HG03064 (cell line): ENCODE data around the gene PRKCSH.
"Not testable (repeated sequence)": the region's sequence is repeated elsewhere in the genome, so short reads cannot be mapped to it uniquely, and the experiment has no call there.

Source experiments
- ATAC-seq: cut with Tn5 transposase; IDR thresholded peaks from one replicate; pipeline ENCODE4 v1.9.1; 2021; ENCODE audit warnings: low read depth; ENCODE audit not compliant: unreplicated experiment

Gene PRKCSH

DNA sequence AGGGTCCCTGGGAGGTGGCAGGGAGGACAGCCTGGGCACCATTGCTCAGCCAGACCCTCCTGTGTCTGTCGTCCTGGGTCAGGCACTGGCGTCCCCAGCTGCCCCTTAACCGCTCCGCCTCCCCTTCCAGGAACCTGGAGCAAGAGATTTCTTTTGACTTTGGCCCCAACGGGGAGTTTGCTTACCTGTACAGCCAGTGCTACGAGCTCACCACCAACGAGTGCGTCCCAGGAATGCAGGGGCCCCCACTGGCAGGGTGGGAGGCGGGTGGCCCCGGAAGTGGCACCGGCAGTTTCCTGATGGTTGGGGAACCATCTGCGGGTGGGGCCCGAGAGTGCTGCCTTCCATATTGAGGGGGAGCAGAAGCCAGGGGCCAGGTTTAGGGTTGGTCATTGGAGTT is 13.0 kb downstream of the PRKCSH start:
- no peak for ATAC-seq

- no peak for ATAC-seq
These were observed 13.6 kb downstream of the PRKCSH start for GRCh38 chr19:11448923-11449554.

DNA sequence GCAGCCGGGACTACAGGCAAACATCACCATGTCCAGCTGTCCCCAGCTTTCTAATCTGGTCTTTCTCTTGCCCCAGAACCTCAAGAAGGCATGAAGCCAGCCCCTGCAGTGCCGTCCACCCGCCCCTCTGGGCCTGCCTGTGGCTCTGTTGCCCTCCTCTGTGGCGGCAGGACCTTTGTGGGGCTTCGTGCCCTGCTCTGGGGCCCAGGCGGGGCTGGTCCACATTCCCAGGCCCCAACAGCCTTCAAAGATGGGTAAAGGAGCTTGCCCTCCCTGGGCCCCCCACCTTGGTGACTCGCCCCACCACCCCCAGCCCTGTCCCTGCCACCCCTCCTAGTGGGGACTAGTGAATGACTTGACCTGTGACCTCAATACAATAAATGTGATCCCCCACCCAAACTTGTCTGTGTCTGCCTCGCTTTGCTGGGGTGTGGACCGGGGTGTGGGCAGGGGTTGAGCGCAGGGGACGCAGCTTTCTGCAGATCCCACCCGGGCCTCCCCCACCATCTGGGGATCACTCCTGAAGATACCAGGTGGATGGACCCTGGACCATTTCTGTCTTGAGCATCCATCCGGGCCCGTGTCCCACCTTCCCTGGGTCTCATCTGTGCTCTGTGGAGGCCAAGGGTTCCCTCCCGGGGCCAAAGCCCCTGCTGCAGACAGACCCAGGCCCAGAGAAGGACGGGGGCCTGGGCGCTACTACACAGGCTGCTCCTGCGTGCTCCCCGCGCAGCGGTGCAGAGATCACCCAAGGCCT is 15.3 kb downstream of the PRKCSH start:
- ATAC-seq: no peak

- no peak for ATAC-seq
These were observed 16.0 kb downstream of the PRKCSH start for GRCh38 chr19:11451327-11451870.

- ATAC-seq: no peak
These were observed 16.6 kb downstream of the PRKCSH start for GRCh38 chr19:11451871-11452619.

GRCh38 chr19:11452620-11453310 is 17.3 kb downstream of the PRKCSH start:
- no peak for ATAC-seq

DNA sequence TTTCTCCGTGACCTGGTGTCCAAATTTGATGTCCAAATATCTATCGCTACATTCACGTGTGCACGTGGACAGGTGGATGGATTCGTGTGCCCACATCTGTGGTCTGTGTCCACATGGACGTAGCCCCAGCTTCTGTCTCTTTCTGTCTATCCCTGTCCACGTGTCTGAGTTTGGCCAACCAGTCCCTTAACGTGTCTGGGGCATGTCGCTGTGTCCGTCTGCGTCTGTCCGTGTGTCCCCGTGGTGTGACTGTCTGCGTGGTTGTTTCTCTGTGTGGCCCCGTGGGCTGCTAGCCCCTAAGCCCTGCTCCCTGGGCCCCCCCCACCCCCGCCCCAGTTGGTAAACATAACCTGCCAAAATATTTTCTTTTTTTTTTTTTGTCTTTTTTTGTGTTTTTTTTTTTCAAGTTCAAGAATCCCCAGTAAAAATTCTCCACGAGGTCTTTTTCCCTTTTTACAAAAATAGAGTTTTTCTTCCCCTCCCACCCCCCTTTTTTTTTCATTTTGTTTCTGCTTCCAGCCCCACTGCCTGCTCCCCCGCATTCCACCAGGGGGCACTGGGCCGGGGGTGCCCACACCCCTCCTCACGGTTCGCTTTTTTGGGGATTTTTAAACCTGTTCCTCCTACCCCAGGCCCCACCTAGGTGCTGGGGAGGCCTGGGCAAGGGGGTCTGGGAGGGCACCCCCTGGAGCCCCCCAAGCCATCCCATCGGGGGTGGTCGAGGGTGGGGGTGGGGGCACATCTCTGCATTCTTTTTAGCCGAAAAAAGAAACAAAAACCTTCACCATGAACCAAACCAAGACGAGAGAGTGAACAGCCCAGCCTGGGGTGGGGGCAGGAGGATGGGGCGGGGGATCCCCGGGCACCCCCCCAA is 18.3 kb downstream of the PRKCSH start:
- no peak for ATAC-seq

DNA sequence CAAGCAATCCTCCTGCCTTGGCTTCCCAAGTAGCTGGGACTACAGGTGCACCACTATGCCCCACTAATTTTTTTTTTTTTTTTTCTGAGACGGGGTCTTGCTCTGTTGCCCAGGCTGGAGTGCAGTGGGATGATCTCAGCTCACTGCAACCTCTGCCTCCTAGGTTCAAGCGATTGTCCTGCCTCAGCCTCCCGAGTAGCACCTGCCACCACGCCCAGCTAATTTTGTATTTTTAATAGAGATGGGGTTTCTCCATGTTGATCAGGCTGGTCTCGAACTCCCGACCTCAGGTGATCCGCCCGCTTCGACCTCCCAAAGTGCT is 19.8 kb downstream of the PRKCSH start:
- ATAC-seq: not testable (repeated sequence)

- no peak for ATAC-seq
These were observed 21.2 kb downstream of the PRKCSH start for GRCh38 chr19:11456659-11457058.

GRCh38 chr19:11457115-11457514 is 21.7 kb downstream of the PRKCSH start:
- no peak for ATAC-seq

- no peak for ATAC-seq
These were observed 22.4 kb downstream of the PRKCSH start for GRCh38 chr19:11457831-11458230.

DNA sequence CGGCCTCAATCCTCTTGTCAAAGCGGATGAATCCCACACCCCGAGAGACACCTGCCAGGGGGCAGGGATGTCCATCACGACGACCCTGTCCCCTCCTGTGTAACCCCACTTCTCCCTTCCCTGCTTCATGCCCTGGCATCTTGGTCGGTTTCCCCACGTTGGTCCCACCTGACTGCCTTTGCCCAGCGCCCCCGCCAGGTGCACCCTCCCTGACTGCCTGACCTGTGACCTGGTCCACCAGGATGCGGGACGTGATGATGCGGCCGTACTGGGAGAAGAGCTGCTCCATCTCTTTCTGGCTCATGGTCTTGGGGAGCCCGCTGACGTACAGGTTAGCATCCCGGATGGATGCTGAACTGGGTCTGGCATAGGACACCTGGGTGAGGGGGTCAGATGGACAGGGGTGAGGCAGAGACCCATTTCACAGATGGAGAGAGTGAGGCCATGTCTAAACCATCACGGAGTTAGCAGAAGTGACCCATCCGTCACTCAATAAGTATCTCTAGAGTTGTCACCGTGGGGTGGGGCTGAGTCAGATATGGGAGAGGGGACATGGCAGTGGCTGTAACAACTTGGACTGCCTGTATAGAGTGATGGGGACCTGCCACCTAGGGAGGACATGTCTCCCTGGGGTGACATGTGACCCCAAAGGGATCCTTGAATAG is 22.9 kb downstream of the PRKCSH start:
- no peak for ATAC-seq

- ATAC-seq: not testable (repeated sequence)
These were observed 23.5 kb downstream of the PRKCSH start for GRCh38 chr19:11458912-11459311.

GRCh38 chr19:11460207-11460606 is 24.8 kb downstream of the PRKCSH start:
- no peak for ATAC-seq

DNA sequence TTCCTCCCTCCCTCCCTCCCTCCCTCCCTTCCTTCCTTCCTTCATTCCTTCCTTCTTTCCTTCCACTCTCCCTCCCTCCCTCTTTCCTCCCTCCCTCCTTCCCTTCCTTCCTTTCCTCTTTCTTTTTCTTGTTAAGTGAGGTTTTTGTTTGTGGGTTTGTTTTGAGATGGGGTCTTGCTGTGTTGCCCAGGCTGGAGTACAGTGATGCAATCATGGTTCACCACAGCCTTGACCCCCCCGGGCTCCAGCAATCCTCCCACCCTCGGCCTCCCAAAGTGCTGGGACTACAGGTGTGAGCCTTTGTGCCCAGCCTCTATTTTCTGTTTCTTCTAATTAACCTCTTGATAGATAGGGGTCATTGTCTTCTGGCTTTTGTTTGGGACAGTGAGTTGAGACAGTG is 26.0 kb downstream of the PRKCSH start:
- ATAC-seq: no peak

- no peak for ATAC-seq
These were observed 28.0 kb downstream of the PRKCSH start for GRCh38 chr19:11463391-11463790.

- ATAC-seq: no peak
These were observed 29.2 kb downstream of the PRKCSH start for GRCh38 chr19:11464333-11465265.

GRCh38 chr19:11465600-11465999 is 30.2 kb downstream of the PRKCSH start:
- no peak for ATAC-seq
